ENCODE data around the gene GPC6.
A peak's percentile ranks its signal among the peaks of the same experiment; 100 is the strongest.

GPC6 gene

GRCh38 chr13:94232161-94232950, 1005.7 kb downstream of the GPC6 start:
- no peak for DNase-seq (ENCODE audit: extremely low read depth, low read depth)
- no peak overlapping the region for H3K4me3 ChIP-seq (replicated peaks; ENCODE audit: low read depth, low read length)
- TF ChIP-seq, protein P1, sequence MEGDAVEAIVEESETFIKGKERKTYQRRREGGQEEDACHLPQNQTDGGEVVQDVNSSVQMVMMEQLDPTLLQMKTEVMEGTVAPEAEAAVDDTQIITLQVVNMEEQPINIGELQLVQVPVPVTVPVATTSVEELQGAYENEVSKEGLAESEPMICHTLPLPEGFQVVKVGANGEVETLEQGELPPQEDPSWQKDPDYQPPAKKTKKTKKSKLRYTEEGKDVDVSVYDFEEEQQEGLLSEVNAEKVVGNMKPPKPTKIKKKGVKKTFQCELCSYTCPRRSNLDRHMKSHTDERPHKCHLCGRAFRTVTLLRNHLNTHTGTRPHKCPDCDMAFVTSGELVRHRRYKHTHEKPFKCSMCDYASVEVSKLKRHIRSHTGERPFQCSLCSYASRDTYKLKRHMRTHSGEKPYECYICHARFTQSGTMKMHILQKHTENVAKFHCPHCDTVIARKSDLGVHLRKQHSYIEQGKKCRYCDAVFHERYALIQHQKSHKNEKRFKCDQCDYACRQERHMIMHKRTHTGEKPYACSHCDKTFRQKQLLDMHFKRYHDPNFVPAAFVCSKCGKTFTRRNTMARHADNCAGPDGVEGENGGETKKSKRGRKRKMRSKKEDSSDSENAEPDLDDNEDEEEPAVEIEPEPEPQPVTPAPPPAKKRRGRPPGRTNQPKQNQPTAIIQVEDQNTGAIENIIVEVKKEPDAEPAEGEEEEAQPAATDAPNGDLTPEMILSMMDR (IDR thresholded peaks at IDR 0.05; ENCODE audit: low read depth, low read length, missing control alignments), result no peak

GRCh38 chr13:94232956-94233355, 1006.3 kb downstream of the GPC6 start:
- DNase-seq (ENCODE audit: extremely low read depth, low read depth), result no peak
- H3K4me3 ChIP-seq (replicated peaks; ENCODE audit: low read depth, low read length), result no peak overlapping the region
- TF ChIP-seq, protein P1 (IDR thresholded peaks at IDR 0.05; ENCODE audit: low read depth, low read length, missing control alignments), result no peak

DNA sequence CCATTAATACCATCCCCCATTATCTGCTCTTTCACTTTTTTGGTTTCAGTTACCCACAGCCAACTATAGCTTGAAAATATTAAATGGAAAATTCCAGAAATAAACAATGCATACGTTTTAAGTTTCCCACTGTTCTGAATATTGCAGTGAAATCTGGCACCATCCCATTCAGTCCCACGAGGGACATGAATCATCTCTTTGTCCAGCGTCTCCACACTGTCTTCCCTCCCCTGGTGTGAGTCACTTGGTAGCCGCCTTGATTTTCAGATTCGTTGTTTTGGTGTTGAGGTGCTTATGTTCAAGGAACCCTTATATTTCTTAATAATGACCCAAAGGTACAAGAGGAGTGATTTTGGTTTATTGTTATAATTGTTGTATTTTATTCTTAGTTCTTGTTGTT, 1006.8 kb downstream of the GPC6 start:
- peak; percentile 69 for DNase-seq (ENCODE audit: extremely low read depth, low read depth)
- TF ChIP-seq, protein P1 (IDR thresholded peaks at IDR 0.05; ENCODE audit: low read depth, low read length, missing control alignments), result no peak
- no peak overlapping the region for H3K4me3 ChIP-seq (replicated peaks; ENCODE audit: low read depth, low read length)

- no peak for DNase-seq (ENCODE audit: extremely low read depth, low read depth)
- H3K4me3 ChIP-seq (replicated peaks; ENCODE audit: low read depth, low read length), result no peak overlapping the region
- TF ChIP-seq, protein P1 (IDR thresholded peaks at IDR 0.05; ENCODE audit: low read depth, low read length, missing control alignments), result no peak
These were observed 1007.2 kb downstream of the GPC6 start for GRCh38 chr13:94233837-94234236.

- H3K4me3 ChIP-seq (replicated peaks; ENCODE audit: low read depth, low read length), result no peak overlapping the region
- TF ChIP-seq, protein P1 (IDR thresholded peaks at IDR 0.05; ENCODE audit: low read depth, low read length, missing control alignments), result no peak
- DNase-seq (ENCODE audit: extremely low read depth, low read depth), result no peak
These were observed 1008.1 kb downstream of the GPC6 start for GRCh38 chr13:94234738-94235137.

DNA sequence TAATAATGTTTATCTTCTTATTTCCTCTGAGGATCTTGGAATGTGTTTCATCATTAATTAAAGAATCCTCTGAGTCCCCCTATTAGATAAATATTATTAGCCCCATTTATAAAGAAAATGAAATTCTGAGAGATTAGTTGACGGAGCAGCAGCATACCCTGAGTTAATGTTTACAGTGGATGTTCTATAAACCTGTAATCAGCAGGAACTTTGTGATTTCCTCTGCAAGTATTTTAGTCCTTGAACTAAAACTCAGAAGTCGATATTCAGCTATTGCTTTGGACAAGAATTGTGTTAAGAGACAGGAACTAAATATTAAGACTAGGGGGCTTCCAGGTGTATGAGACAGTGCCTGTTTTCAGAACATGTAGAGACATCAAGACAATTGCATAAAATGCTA, 1009.5 kb downstream of the GPC6 start:
- no peak overlapping the region for H3K4me3 ChIP-seq (replicated peaks; ENCODE audit: low read depth, low read length)
- TF ChIP-seq, protein P1 (IDR thresholded peaks at IDR 0.05; ENCODE audit: low read depth, low read length, missing control alignments), result no peak
- no peak for DNase-seq (ENCODE audit: extremely low read depth, low read depth)
